Measurements from ENCODE around the gene AMFR. TPM values are rescaled to one million over a fixed set of nuclear protein-coding genes. Genes with fewer than 3 reads are reported as not detected.

Gene AMFR
- total RNA-seq, 4 donors from 2014 or later, result 172 to 216 (median 194) TPM

- Histone ChIP-seq H3K9me3 (no peaks in the 10 kb centered on the region), H3K4me1 (no peaks in the 10 kb centered on the region), H3K4me3 (no peak overlapping the region), H3K27ac (no peak overlapping the region), H3K27me3 (no peaks in the 10 kb centered on the region), H3K36me3 (peaks cover 0 to 48% of the 10 kb centered on the region in 2 donors)
- WGBS, 2 donors (ENCODE audit: low coverage in 1 of 2), result 89% methylated on average over 5 of the region's 18 CpGs; no CpG with 5 or more reads in 1 of the 2 donors
- ATAC-seq, result peak; percentile 13
- no peak for TF ChIP-seq EP300 (IDR thresholded peaks at IDR 0.05)
- TF ChIP-seq, protein P1, sequence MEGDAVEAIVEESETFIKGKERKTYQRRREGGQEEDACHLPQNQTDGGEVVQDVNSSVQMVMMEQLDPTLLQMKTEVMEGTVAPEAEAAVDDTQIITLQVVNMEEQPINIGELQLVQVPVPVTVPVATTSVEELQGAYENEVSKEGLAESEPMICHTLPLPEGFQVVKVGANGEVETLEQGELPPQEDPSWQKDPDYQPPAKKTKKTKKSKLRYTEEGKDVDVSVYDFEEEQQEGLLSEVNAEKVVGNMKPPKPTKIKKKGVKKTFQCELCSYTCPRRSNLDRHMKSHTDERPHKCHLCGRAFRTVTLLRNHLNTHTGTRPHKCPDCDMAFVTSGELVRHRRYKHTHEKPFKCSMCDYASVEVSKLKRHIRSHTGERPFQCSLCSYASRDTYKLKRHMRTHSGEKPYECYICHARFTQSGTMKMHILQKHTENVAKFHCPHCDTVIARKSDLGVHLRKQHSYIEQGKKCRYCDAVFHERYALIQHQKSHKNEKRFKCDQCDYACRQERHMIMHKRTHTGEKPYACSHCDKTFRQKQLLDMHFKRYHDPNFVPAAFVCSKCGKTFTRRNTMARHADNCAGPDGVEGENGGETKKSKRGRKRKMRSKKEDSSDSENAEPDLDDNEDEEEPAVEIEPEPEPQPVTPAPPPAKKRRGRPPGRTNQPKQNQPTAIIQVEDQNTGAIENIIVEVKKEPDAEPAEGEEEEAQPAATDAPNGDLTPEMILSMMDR (IDR thresholded peaks at IDR 0.05), result no peak
- TF ChIP-seq POLR2A (IDR thresholded peaks at IDR 0.05), result no peak
- no peak for TF ChIP-seq POLR2AphosphoS5 (IDR thresholded peaks at IDR 0.05)
Observed at GRCh38 chr16:56344518-56345405, 80.6 kb downstream of the AMFR start.

DNA sequence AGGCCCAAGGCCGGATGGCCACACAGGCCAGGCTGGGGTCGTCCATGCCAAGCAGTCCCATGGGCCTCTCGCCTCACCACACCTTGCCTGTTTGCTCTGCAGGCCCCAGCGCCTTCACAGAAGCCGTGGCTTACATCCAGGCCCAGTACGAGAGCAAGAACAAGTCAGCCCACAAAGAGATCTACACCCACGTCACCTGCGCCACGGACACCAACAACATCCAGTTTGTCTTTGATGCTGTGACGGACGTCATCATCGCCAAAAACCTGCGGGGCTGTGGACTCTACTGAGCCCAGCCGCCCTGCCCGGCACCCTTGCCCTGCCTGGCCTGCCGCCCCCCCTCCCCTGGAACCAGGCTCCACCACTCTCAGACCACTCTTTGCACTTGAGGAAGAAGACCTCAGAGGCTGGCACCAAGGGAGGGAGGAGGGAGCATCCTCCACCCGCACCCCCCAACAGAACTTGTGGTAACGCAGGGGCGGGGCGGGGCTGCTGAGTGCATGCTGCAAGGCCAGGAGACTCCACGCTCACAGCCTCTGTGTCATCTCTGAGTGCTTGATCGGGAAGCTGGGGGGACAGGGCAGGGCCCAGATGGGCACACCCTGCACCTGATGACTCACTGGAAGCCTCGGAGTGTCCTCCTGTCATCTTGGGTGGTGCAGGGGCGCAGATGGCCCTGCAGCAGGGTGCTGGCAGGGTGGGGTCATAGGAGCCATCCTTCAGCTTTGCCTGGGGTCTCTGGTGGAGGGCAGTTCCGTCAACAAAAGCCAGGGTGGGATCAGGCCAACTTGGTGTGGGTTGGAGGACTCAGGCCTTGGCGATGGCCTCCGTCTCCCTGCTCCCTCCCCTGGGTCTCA lies 81.5 kb downstream of the AMFR start:
- H3K27ac ChIP-seq, result no peak overlapping the region
- no peaks in the 10 kb centered on the region for H3K4me1 ChIP-seq
- TF ChIP-seq POLR2A (IDR thresholded peaks at IDR 0.05) (no peak), EP300 (IDR thresholded peaks at IDR 0.05) (no peak), POLR2AphosphoS5 (IDR thresholded peaks at IDR 0.05) (no peak)
- TF ChIP-seq, protein P1 (IDR thresholded peaks at IDR 0.05), result no peak
- ATAC-seq, result no peak
- H3K36me3 ChIP-seq, result peaks cover 0 to 51% of the 10 kb centered on the region in 2 donors
- no peaks in the 10 kb centered on the region for H3K9me3 ChIP-seq
- 90 to 93% methylated on average over 3 to 14 of the region's 27 CpGs for WGBS, 2 donors (ENCODE audit: low coverage in 1 of 2)
- no peak overlapping the region for H3K4me3 ChIP-seq
- no peaks in the 10 kb centered on the region for H3K27me3 ChIP-seq

GRCh38 chr16:56341656-56342399 lies 83.5 kb downstream of the AMFR start:
- H3K36me3 ChIP-seq, result peaks cover 0 to 57% of the 10 kb centered on the region in 2 donors
- ATAC-seq, result no peak
- TF ChIP-seq, protein P1 (IDR thresholded peaks at IDR 0.05), result no peak
- no peaks in the 10 kb centered on the region for H3K4me1 ChIP-seq
- no peaks in the 10 kb centered on the region for H3K9me3 ChIP-seq
- H3K27me3 ChIP-seq, result no peaks in the 10 kb centered on the region
- no CpG with 5 or more reads among the region's 9 CpGs for WGBS, 2 donors (ENCODE audit: low coverage in 1 of 2)
- no peak overlapping the region for H3K27ac ChIP-seq
- no peak overlapping the region for H3K4me3 ChIP-seq

DNA sequence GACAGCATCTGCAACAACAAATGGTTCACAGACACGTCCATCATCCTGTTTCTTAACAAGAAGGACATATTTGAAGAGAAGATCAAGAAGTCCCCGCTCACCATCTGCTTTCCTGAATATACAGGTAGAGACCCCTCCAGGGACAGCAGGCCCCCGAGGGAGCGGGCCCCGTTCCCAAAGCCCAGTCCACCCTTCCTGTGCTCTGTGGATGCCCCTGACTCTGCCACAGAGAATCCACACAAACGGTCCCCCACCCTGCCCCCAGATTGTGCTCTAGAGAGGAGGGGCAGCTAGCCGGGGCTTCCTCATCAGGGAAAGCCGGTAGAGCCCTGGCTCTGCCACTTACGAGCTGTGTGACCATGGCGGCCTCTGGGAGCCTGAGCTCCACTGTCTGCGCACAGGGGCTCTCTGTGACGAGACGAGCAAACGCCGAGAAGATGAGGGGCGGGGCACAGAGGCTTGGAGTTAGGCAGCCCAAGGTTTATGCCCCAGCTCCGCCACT lies 84.4 kb downstream of the AMFR start:
- WGBS, 2 donors (ENCODE audit: low coverage in 1 of 2), result no CpG with 5 or more reads among the region's 17 CpGs
- H3K9me3 ChIP-seq, result no peaks in the 10 kb centered on the region

More for the DNA sequence above, 84.4 kb downstream of the AMFR start:
- ATAC-seq, result no peak
- TF ChIP-seq POLR2A (IDR thresholded peaks at IDR 0.05), result no peak
- TF ChIP-seq, protein P1 (IDR thresholded peaks at IDR 0.05), result no peak
- TF ChIP-seq POLR2AphosphoS5 (IDR thresholded peaks at IDR 0.05), result no peak
- TF ChIP-seq EP300 (IDR thresholded peaks at IDR 0.05), result no peak
- Histone ChIP-seq H3K27ac (no peak overlapping the region), H3K36me3 (peaks cover 0 to 57% of the 10 kb centered on the region in 2 donors), H3K27me3 (no peaks in the 10 kb centered on the region), H3K4me3 (no peak overlapping the region), H3K4me1 (no peaks in the 10 kb centered on the region)
